ENCODE results near the gene RBL2.

GRCh38 chr16:53498984-53499383 lies 64.7 kb downstream of the RBL2 start:
- TF ChIP-seq ZBTB11 (tag by site-specific recombination; conservative IDR thresholded peaks at IDR 0.05; ENCODE audit: low read depth) (no peak), CTCF (tag by site-specific recombination; IDR thresholded peaks at IDR 0.05) (no peak), ATF2 (tag by site-specific recombination; IDR thresholded peaks at IDR 0.05; ENCODE audit: low read depth) (no peak), PBX3 (CRISPR knock-in tag; IDR thresholded peaks at IDR 0.05) (no peak), PATZ1 (tag by site-specific recombination; IDR thresholded peaks at IDR 0.05) (no peak)
